ENCODE results near the gene SULT1E1. TPM values are rescaled to one million over a fixed set of nuclear protein-coding genes. Genes with fewer than 3 reads are reported as not detected.

The SULT1E1 gene
- total and polyA plus RNA-seq, 2 experiments from 2014 or later, result not detected

DNA sequence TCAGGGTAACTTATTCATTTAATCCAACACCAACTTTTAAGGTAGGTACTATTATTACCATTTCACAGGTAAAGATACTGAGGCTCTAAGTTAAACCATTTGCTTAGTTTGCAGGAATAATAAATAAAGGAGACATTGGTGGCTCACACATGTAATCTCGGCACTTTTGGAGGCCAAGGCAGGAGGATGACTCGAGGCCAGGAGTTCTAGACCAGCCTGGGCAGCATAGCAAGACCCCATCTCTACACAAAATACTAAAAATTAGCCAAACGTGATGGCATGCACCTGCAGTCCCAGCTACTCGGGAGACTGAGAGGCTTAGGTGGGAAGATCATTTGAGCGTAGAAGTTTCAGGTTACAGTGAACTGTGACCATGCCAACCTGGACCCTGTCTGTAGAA is 37.7 kb downstream of the SULT1E1 start (continued):
- TF ChIP-seq, protein P1, sequence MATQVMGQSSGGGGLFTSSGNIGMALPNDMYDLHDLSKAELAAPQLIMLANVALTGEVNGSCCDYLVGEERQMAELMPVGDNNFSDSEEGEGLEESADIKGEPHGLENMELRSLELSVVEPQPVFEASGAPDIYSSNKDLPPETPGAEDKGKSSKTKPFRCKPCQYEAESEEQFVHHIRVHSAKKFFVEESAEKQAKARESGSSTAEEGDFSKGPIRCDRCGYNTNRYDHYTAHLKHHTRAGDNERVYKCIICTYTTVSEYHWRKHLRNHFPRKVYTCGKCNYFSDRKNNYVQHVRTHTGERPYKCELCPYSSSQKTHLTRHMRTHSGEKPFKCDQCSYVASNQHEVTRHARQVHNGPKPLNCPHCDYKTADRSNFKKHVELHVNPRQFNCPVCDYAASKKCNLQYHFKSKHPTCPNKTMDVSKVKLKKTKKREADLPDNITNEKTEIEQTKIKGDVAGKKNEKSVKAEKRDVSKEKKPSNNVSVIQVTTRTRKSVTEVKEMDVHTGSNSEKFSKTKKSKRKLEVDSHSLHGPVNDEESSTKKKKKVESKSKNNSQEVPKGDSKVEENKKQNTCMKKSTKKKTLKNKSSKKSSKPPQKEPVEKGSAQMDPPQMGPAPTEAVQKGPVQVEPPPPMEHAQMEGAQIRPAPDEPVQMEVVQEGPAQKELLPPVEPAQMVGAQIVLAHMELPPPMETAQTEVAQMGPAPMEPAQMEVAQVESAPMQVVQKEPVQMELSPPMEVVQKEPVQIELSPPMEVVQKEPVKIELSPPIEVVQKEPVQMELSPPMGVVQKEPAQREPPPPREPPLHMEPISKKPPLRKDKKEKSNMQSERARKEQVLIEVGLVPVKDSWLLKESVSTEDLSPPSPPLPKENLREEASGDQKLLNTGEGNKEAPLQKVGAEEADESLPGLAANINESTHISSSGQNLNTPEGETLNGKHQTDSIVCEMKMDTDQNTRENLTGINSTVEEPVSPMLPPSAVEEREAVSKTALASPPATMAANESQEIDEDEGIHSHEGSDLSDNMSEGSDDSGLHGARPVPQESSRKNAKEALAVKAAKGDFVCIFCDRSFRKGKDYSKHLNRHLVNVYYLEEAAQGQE (IDR thresholded peaks at IDR 0.05; ENCODE audit: unreplicated experiment), result no peak
- TF ChIP-seq NANOG (IDR thresholded peaks at IDR 0.05; ENCODE audit: borderline replicate concordance), result no peak
- TF ChIP-seq POLR2AphosphoS5 (IDR thresholded peaks at IDR 0.05; ENCODE audit: low read depth), result no peak
- TF ChIP-seq STAT1 (IDR thresholded peaks at IDR 0.05; ENCODE audit: unreplicated experiment), result no peak
- TF ChIP-seq JUNB (IDR thresholded peaks at IDR 0.05; ENCODE audit: unreplicated experiment), result no peak
- TF ChIP-seq, protein P2, sequence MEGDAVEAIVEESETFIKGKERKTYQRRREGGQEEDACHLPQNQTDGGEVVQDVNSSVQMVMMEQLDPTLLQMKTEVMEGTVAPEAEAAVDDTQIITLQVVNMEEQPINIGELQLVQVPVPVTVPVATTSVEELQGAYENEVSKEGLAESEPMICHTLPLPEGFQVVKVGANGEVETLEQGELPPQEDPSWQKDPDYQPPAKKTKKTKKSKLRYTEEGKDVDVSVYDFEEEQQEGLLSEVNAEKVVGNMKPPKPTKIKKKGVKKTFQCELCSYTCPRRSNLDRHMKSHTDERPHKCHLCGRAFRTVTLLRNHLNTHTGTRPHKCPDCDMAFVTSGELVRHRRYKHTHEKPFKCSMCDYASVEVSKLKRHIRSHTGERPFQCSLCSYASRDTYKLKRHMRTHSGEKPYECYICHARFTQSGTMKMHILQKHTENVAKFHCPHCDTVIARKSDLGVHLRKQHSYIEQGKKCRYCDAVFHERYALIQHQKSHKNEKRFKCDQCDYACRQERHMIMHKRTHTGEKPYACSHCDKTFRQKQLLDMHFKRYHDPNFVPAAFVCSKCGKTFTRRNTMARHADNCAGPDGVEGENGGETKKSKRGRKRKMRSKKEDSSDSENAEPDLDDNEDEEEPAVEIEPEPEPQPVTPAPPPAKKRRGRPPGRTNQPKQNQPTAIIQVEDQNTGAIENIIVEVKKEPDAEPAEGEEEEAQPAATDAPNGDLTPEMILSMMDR (conservative IDR thresholded peaks at IDR 0.05; ENCODE audit: low read depth in 2 of 2), result no peak
- no peak for TF ChIP-seq EZH2phosphoT487 (IDR thresholded peaks at IDR 0.05; ENCODE audit: unreplicated experiment)
- TF ChIP-seq EZH2 (IDR thresholded peaks at IDR 0.05; ENCODE audit: low read depth, unreplicated experiment), result no peak
- TF ChIP-seq ZNF331 (CRISPR knock-in tag; IDR thresholded peaks at IDR 0.05; ENCODE audit: low read depth), result no peak

- H3K4me3 ChIP-seq, result no peak overlapping the region
- H3K27ac Mint-ChIP-seq, result no peak overlapping the region
- H3K27me3 Mint-ChIP-seq (ENCODE audit: insufficient read depth, low read depth, poor library complexity), result no peaks in the 10 kb centered on the region
- no peak overlapping the region for H3K27ac ChIP-seq (ENCODE audit: low read depth)
- no peaks in the 10 kb centered on the region for H3K27me3 ChIP-seq (ENCODE audit: insufficient read depth)
- no peaks in the 10 kb centered on the region for H4K20me1 ChIP-seq (replicated peaks; ENCODE audit: insufficient read depth)
- H3K4me1 ChIP-seq (ENCODE audit: insufficient read depth), result no peaks in the 10 kb centered on the region
- no peaks in the 10 kb centered on the region; the same call in 2 of the 3 replicates for H3K9me3 Mint-ChIP-seq
- H3K79me2 ChIP-seq (replicated peaks; ENCODE audit: insufficient read depth), result no peaks in the 10 kb centered on the region
- no peak overlapping the region for H3K4me2 ChIP-seq
- no peaks in the 10 kb centered on the region for H3K36me3 ChIP-seq (ENCODE audit: insufficient read depth)
- no peak overlapping the region for H3K4me3 Mint-ChIP-seq
- no peak for ATAC-seq
- H2AFZ ChIP-seq, result no peak overlapping the region; the same call in 1 of the 2 replicates
- H3K36me3 Mint-ChIP-seq (ENCODE audit: low read depth), result no peaks in the 10 kb centered on the region
- H3F3A ChIP-seq (replicated peaks; ENCODE audit: low read depth), result no peaks in the 10 kb centered on the region
- H3K9me2 ChIP-seq (ENCODE audit: insufficient read depth), result no peaks in the 10 kb centered on the region
- no peak for DNase-seq (ENCODE audit: low spot score)
- no peaks in the 10 kb centered on the region for H3K4me1 Mint-ChIP-seq
- TF ChIP-seq, protein P1 (IDR thresholded peaks at IDR 0.05; ENCODE audit: unreplicated experiment), result no peak
- TF ChIP-seq ZNF331 (CRISPR knock-in tag; IDR thresholded peaks at IDR 0.05; ENCODE audit: low read depth) (no peak), EZH2phosphoT487 (IDR thresholded peaks at IDR 0.05; ENCODE audit: unreplicated experiment) (no peak), POLR2AphosphoS5 (IDR thresholded peaks at IDR 0.05; ENCODE audit: low read depth) (no peak), ZNF114 (CRISPR knock-in tag; IDR thresholded peaks at IDR 0.05) (no peak), STAT1 (IDR thresholded peaks at IDR 0.05; ENCODE audit: unreplicated experiment) (no peak)
- TF ChIP-seq, protein P2 (conservative IDR thresholded peaks at IDR 0.05; ENCODE audit: low read depth in 2 of 2), result no peak
- TF ChIP-seq, protein P3, sequence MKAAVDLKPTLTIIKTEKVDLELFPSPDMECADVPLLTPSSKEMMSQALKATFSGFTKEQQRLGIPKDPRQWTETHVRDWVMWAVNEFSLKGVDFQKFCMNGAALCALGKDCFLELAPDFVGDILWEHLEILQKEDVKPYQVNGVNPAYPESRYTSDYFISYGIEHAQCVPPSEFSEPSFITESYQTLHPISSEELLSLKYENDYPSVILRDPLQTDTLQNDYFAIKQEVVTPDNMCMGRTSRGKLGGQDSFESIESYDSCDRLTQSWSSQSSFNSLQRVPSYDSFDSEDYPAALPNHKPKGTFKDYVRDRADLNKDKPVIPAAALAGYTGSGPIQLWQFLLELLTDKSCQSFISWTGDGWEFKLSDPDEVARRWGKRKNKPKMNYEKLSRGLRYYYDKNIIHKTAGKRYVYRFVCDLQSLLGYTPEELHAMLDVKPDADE (IDR thresholded peaks at IDR 0.05), result no peak
Observed at GRCh38 chr4:69818060-69818639, 41.8 kb downstream of the SULT1E1 start.

Measured in GM23338 (cell line).